Fibroblast of skin of left biceps (primary cell): ENCODE measurements around the gene ZNRF3.
A peak's percentile ranks its signal among the peaks of the same experiment; 100 is the strongest.

Source experiments
- DNase-seq, 2 experiments: peaks; one replicate each; pipeline ENCODE4 v3.0.0-alpha.2; 2013; ENCODE audit warnings: low read depth in 2 of 2

The ZNRF3 gene

GRCh38 chr22:29088809-29089208, 205.4 kb downstream of the ZNRF3 start:
- DNase-seq, result no peak

DNA sequence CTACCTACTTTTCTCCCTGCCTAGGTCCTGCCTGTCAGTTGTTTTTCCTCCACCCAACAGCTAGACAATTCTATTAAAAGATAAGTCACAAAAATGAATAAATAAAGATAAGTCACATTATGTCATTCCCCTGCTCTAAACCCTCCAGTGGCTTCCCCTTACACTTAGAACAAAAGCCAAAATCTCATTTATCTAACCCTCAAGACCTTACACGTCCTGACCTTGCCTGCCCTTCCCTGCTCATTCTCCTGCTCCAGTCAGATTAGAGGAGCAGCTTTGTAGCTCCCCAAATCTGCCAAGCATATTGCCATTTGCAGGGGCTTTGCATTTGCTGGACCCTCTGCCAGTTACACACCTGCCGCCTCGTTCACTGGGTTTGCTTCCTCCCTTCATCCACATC, 206.1 kb downstream of the ZNRF3 start:
- no peak for DNase-seq

GRCh38 chr22:29090039-29090438, 206.7 kb downstream of the ZNRF3 start:
- no peak for DNase-seq

DNA sequence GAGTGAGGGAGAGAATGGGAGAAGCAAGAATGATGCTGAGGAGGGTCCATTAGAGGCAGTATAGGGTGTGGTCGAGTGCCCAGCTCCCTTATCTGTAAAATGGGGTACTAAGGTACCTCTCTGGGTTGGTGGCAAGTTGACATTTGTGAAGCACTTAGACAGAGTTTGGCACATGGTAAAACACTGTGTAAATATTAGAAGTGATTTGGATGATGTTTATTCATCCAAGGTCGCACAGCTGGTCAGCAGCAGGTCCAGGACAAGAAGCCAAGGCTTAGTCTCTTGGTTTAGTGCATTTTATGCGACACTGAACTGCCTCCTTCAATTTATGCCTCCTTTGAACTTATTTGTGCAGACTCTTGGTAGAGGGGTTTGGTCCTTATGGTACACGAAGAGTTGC, 208.9 kb downstream of the ZNRF3 start:
- no peak for DNase-seq

DNA sequence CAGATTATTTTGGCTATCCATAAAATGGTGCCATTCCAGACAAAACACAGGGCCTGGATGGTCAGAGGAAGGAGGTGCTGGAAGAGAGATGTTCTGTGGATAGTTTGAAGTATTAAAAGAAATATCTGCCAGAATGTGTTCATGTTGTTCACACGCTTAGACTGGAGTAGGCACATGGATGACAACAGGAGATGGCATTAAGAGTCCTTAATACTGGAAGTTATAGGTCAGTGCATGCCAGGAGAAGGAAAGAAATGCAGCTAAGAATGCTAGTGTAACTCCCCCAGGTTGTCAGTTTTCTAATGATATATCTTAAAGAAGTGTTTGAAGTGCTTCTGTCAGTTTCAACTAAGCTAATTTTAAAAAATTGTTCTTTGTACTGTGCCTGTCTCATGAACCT, 209.7 kb downstream of the ZNRF3 start:
- no peak for DNase-seq

GRCh38 chr22:29093501-29094300, 210.3 kb downstream of the ZNRF3 start:
- peak; percentile 80 to 83 for DNase-seq

DNA sequence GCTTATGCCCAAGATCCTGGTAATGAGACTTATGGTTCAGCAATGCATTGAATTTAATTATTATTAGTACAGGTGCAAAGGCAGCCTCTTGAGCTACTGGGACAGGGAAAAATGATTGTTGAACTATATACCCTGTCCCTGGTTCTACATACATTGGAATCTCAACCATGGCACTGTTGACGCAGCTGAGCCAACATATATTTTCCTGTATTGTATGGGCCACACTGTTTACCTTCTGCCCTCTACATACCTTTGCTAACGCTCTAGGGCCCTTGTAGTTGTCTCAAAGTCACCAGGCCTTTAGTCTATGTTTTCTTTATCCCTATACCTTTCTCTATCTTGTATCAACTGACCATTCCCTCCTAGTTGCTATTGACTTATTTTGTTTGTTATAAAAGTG, 212.1 kb downstream of the ZNRF3 start:
- no peak for DNase-seq

- no peak for DNase-seq
These were observed 213.6 kb downstream of the ZNRF3 start for GRCh38 chr22:29096736-29097669.

- DNase-seq, result no peak
These were observed 214.9 kb downstream of the ZNRF3 start for GRCh38 chr22:29098296-29098695.

DNA sequence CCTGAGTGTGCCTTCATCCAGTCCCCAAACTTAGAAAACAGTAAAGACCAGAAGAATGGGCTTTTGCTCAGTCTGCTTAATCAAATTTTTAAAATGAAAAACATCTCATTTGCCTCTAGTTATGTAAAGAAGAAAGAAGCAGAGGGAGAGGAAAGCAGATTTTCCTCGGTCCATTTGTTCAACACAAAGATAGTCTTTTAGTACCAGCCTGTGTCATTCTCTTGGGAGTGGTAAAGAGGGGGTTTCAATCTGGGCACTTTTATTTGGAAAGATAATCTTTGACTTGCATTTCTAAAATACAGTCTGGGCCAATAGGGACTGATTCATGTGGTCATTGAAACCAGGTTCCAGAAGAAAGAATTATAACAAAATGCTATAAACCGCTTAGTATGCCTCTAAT, 218.9 kb downstream of the ZNRF3 start:
- DNase-seq, result no peak

- no peak for DNase-seq
These were observed 219.7 kb downstream of the ZNRF3 start for GRCh38 chr22:29103121-29103520.

DNA sequence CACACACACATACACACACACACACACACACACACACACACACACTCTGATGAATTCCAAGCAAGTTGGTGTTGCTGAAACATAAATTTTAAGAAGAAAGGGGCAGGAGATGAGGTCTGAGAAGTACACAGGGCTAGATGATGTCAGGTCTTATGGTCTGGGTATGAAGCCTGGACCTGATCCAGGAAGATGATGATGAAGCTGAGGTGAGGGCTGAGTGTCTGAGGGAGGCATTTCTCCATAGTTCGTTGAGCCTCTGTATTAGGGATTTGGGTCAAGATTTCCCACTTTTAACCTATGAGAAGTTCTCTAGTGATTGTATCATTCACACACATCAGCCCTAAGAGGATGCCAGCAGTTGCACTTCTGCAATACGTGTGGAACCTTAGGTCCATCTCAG, 222.1 kb downstream of the ZNRF3 start:
- DNase-seq, result no peak

GRCh38 chr22:29106839-29107238, 223.5 kb downstream of the ZNRF3 start:
- no peak for DNase-seq
